Neural progenitor cell (in vitro differentiated cells): ENCODE data around the gene OPCML. TPM values are rescaled to one million over a fixed set of nuclear protein-coding genes. Genes with fewer than 3 reads are reported as not detected.

ENCODE experiments used
- DNase-seq: peaks from one replicate; pipeline ENCODE4 v3.0.0-alpha.2; 2016; ENCODE audit warnings: low spot score
- H2AFZ ChIP-seq: fragments of 200-600 bp; sonication (generic); replicated peaks from 2 replicates; pipeline ENCODE4 v1.6.1; 2016; ENCODE audit warnings: antibody characterized with exemption
- H3F3A ChIP-seq: fragments of 200-600 bp; sonication (generic); 2 replicates; pipeline ENCODE4 v1.6.1; 2016; ENCODE audit warnings: antibody characterized with exemption, low read depth
- H3K27ac ChIP-seq: fragments of 200-600 bp; sonication (generic); 2 replicates; pipeline ENCODE4 v1.5.1; 2016; ENCODE audit warnings: mild to moderate bottlenecking
- H3K27me3 ChIP-seq: fragments of 200-600 bp; sonication (generic); 2 replicates; pipeline ENCODE4 v1.6.1; 2016; ENCODE audit warnings: mild to moderate bottlenecking, moderate library complexity
- H3K36me3 ChIP-seq: fragments of 200-600 bp; sonication (generic); 2 replicates; pipeline ENCODE4 v1.5.1; 2016
- H3K4me1 ChIP-seq: fragments of 200-600 bp; sonication (generic); 2 replicates; pipeline ENCODE4 v1.6.1; 2016; ENCODE audit warnings: mixed run types
- H3K4me2 ChIP-seq: fragments of 200-600 bp; sonication (generic); 2 replicates; pipeline ENCODE4 v1.6.1; 2016
- H3K4me3 ChIP-seq: fragments of 200-600 bp; sonication (generic); 2 replicates; pipeline ENCODE4 v1.5.1; 2016
- H3K79me2 ChIP-seq: fragments of 200-600 bp; sonication (generic); 2 replicates; pipeline ENCODE4 v1.6.1; 2016; ENCODE audit warnings: low read depth
- H3K9ac ChIP-seq: fragments of 200-600 bp; sonication (generic); 2 replicates; pipeline ENCODE4 v1.6.1; 2016
- H3K9me3 ChIP-seq: fragments of 200-600 bp; sonication (generic); 2 replicates; pipeline ENCODE4 v1.5.1; 2016; ENCODE audit warnings: low read depth
- H4K20me1 ChIP-seq: fragments of 200-600 bp; sonication (generic); 2 replicates; pipeline ENCODE4 v1.6.1; 2016; ENCODE audit warnings: low read depth
- H3K27ac Mint-ChIP-seq: 3 replicates; pipeline ENCODE4 v1.8.0; 2021; ENCODE audit warnings: mixed read lengths
- H3K27me3 Mint-ChIP-seq: 2 replicates; pipeline ENCODE4 v1.8.0; 2022; ENCODE audit warnings: low read depth, mild to moderate bottlenecking, inconsistent platforms, moderate library complexity, mixed read lengths; ENCODE audit not compliant: insufficient read depth
- H3K36me3 Mint-ChIP-seq: 3 replicates; pipeline ENCODE4 v1.8.0; 2021; ENCODE audit warnings: mixed read lengths
- H3K4me1 Mint-ChIP-seq: 3 replicates; pipeline ENCODE4 v1.8.0; 2021; ENCODE audit warnings: mixed read lengths
- H3K4me3 Mint-ChIP-seq: 3 replicates; pipeline ENCODE4 v1.8.0; 2021; ENCODE audit warnings: mild to moderate bottlenecking, moderate library complexity, mixed read lengths
- H3K9me3 Mint-ChIP-seq: 3 replicates; pipeline ENCODE4 v1.8.0; 2020; ENCODE audit warnings: mixed read lengths
- CTCF ChIP-seq: fragments of 200-600 bp; sonication (generic); IDR thresholded peaks from 2 replicates; pipeline ENCODE4 v1.5.1; 2017; ENCODE audit warnings: antibody characterized with exemption, mild to moderate bottlenecking
- EZH2 ChIP-seq: fragments of 200-600 bp; sonication (generic); IDR thresholded peaks from 2 replicates; pipeline ENCODE4 v1.6.1; 2017; ENCODE audit warnings: antibody characterized with exemption, mild to moderate bottlenecking, moderate library complexity
- EZH2phosphoT487 ChIP-seq: fragments of 200-600 bp; sonication (generic); IDR thresholded peaks from 2 replicates; pipeline ENCODE4 v1.6.1; 2017; ENCODE audit warnings: antibody characterized with exemption
- total RNA-seq: library from RNA; depleted of rRNA; stranded (reverse); fragments of >200 nt; gene quantifications from 2 replicates; pipeline ENCODE4 v1.2.3, GENCODE V29; 2015; ENCODE audit warnings: low replicate concordance

OPCML gene
- total RNA-seq, 1 donor from 2014 or later, result 0.02 TPM

- Histone ChIP-seq H2AFZ (no peak overlapping the region), H3K9me3 (no peaks in the 10 kb centered on the region), H4K20me1 (no peaks in the 10 kb centered on the region), H3K79me2 (no peaks in the 10 kb centered on the region), H3K9ac (no peak overlapping the region), H3K4me3 (no peak overlapping the region), H3K4me2 (no peak overlapping the region), H3F3A (no peaks in the 10 kb centered on the region), H3K27me3 (no peaks in the 10 kb centered on the region), H3K36me3 (no peaks in the 10 kb centered on the region), H3K27ac (no peak overlapping the region), H3K4me1 (no peaks in the 10 kb centered on the region)
- Mint-ChIP-seq H3K27ac (no peak overlapping the region), H3K36me3 (no peaks in the 10 kb centered on the region), H3K4me3 (no peak overlapping the region), H3K27me3 (peaks cover under 1% of the 10 kb centered on the region), H3K9me3 (no peaks in the 10 kb centered on the region), H3K4me1 (peaks cover 9% of the 10 kb centered on the region)
- DNase-seq, result no peak
- TF ChIP-seq CTCF (no peak), EZH2phosphoT487 (no peak), EZH2 (no peak)
These were observed 90.2 kb downstream of the OPCML start for GRCh38 chr11:133441964-133442660.

- H2AFZ ChIP-seq, result peak overlapping the region; percentile 63
- no peaks in the 10 kb centered on the region for H3K9me3 ChIP-seq
- H3K79me2 ChIP-seq, result no peaks in the 10 kb centered on the region
- TF ChIP-seq CTCF (no peak), EZH2phosphoT487 (no peak), EZH2 (no peak)
- H3K4me3 ChIP-seq, result no peak overlapping the region
- H3F3A ChIP-seq, result no peaks in the 10 kb centered on the region
- H3K27ac ChIP-seq, result no peak overlapping the region
- H3K36me3 ChIP-seq, result no peaks in the 10 kb centered on the region
- Mint-ChIP-seq H3K27me3 (no peaks in the 10 kb centered on the region), H3K27ac (no peak overlapping the region), H3K4me1 (peaks cover 5% of the 10 kb centered on the region), H3K4me3 (no peak overlapping the region), H3K9me3 (no peaks in the 10 kb centered on the region), H3K36me3 (no peaks in the 10 kb centered on the region)
- peaks cover 8% of the 10 kb centered on the region for H3K4me1 ChIP-seq
- no peak overlapping the region for H3K4me2 ChIP-seq
- no peaks in the 10 kb centered on the region for H4K20me1 ChIP-seq
- H3K9ac ChIP-seq, result no peak overlapping the region
- H3K27me3 ChIP-seq, result no peaks in the 10 kb centered on the region
- DNase-seq, result no peak
These were observed 106.3 kb downstream of the OPCML start for GRCh38 chr11:133425992-133426391.

GRCh38 chr11:133425245-133425644 is 107.1 kb downstream of the OPCML start:
- Histone ChIP-seq H2AFZ (no peak overlapping the region), H3K36me3 (no peaks in the 10 kb centered on the region), H3K27me3 (no peaks in the 10 kb centered on the region), H3K79me2 (no peaks in the 10 kb centered on the region), H3K4me1 (peaks cover 8% of the 10 kb centered on the region), H3K4me2 (no peak overlapping the region), H3K9ac (no peak overlapping the region), H3K27ac (no peak overlapping the region), H4K20me1 (no peaks in the 10 kb centered on the region), H3K9me3 (no peaks in the 10 kb centered on the region), H3F3A (no peaks in the 10 kb centered on the region), H3K4me3 (no peak overlapping the region)
- Mint-ChIP-seq H3K4me3 (no peak overlapping the region), H3K4me1 (peaks cover 5% of the 10 kb centered on the region), H3K9me3 (no peaks in the 10 kb centered on the region), H3K27ac (no peak overlapping the region), H3K27me3 (no peaks in the 10 kb centered on the region), H3K36me3 (no peaks in the 10 kb centered on the region)
- no peak for DNase-seq
- no peak for TF ChIP-seq EZH2phosphoT487
- TF ChIP-seq EZH2, result no peak
- TF ChIP-seq CTCF, result no peak
